Testis (tissue), 2 donors: Measurements from ENCODE around the gene CAPN12.

Source experiments
- POLR2A ChIP-seq: fragments of 450-650 bp; IDR thresholded peaks from one replicate; pipeline ENCODE4 v1.6.1; 2017; ENCODE audit warnings: antibody characterized with exemption, mild to moderate bottlenecking, moderate library complexity
- TF ChIP-seq, protein P1 (sequence below), 3 experiments: fragments of 450-650 bp in 2 of 3; fragments of 200-600 bp in 1 of 3; sonication (generic) in 1 of 3; IDR thresholded peaks; one replicate each; pipeline ENCODE4 v1.5.1; 2016 to 2019; ENCODE audit warnings: antibody characterized with exemption in 3 of 3, mild to moderate bottlenecking in 2 of 3, moderate library complexity in 1 of 3

DNA sequence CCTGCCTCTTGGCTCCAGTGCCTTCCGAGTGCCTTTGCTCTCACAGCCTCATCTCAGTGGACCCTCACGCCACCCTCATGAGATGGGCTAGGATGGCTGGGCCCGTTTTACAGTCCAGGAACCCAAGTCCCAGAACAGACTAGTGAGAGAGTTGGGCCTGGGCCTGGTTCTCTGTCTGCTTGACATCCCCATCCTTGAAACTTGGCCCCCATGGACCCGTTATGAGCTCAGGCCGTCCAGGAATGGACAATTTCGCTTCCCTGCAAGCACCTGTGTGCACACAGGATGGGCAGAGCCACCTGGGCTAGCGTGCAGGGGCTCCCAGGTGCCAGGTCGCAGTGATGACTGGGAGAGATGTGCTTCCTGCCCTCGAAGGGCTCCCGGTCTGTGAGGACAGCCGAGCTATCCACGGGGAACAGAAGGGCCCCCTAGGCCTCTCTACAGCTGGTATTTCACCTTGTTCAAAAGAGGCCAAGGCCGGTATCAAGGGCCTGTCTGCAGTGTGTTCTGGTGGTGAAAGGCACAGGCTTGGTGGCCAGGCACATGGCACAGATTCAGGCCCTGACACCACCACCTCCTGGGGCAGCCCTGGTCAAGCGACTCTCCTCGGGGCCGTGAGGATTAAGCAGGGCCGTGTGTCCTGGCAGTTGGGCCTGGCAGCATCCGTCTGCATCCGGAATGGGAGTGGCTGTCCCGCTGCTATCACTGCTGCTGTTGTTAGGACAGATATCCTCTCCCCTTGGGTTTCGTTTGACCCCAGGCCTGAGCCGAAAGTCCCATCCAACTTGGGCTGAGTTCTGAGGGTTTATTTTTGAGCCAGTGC is 38.9 kb downstream of the CAPN12 start:
- TF ChIP-seq, protein P1, sequence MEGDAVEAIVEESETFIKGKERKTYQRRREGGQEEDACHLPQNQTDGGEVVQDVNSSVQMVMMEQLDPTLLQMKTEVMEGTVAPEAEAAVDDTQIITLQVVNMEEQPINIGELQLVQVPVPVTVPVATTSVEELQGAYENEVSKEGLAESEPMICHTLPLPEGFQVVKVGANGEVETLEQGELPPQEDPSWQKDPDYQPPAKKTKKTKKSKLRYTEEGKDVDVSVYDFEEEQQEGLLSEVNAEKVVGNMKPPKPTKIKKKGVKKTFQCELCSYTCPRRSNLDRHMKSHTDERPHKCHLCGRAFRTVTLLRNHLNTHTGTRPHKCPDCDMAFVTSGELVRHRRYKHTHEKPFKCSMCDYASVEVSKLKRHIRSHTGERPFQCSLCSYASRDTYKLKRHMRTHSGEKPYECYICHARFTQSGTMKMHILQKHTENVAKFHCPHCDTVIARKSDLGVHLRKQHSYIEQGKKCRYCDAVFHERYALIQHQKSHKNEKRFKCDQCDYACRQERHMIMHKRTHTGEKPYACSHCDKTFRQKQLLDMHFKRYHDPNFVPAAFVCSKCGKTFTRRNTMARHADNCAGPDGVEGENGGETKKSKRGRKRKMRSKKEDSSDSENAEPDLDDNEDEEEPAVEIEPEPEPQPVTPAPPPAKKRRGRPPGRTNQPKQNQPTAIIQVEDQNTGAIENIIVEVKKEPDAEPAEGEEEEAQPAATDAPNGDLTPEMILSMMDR (IDR thresholded peaks at IDR 0.05) = no peak
- TF ChIP-seq POLR2A = no peak
